LHCN-M2 (cell line): Measurements from ENCODE around the gene DHX38. TPM values are rescaled to one million over a fixed set of nuclear protein-coding genes. Genes with fewer than 3 reads are reported as not detected.

Experiments
- DNase-seq: peaks from one replicate; pipeline ENCODE4 v3.0.0-alpha.2; 2012; ENCODE audit warnings: low read depth
- total RNA-seq: library from RNA; depleted of rRNA; stranded (reverse); fragments of >200 nt; gene quantifications from 2 replicates; pipeline ENCODE4 v1.2.3, GENCODE V29; 2014

The DHX38 gene
- total RNA-seq, 1 experiment from 2014 or later: 46.3 TPM

DNA sequence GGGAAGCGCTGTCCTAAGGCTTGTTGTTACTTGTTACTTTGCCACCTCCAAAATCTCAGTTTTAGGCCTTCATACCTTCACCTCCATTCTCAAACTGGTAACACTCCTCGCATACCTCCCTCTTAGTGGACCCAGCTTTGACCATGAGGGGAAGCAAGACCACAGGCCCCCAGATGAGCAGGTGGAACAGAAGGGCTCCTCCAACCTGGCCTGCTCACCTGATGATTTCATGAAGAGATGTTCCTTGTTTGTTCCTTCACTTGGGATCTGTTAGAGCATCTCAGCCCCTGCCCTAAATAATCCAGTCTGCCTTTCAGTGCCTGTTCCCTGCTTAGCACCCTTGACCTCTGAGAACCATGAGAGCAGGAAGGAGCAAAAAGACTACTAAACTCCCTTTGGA, 28.7 kb downstream of the DHX38 start:
- no peak for DNase-seq

DNA sequence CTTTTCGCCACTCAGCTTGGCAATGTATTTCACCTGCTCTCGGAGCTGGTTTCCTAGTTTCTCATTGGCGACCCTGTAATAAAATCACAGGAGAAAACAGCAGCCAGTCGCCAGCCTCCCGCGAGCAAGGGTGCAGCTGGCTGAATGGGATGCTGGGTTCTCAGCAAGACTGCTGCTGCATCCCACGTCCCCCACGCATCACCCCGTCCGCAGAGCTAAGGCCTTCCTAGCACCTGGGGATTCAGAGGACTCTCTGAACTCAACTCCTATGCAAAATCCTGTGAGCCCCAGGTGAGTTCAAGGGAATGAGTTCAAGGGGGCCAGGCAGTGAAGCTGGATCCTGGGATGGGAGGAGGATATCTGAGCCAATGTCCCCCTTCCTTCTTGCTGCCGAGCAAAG, 29.3 kb downstream of the DHX38 start:
- no peak for DNase-seq

- no peak for DNase-seq
Observed at GRCh38 chr16:72123426-72123825, 29.8 kb downstream of the DHX38 start.

GRCh38 chr16:72124148-72124547, 30.5 kb downstream of the DHX38 start:
- DNase-seq: no peak

DNA sequence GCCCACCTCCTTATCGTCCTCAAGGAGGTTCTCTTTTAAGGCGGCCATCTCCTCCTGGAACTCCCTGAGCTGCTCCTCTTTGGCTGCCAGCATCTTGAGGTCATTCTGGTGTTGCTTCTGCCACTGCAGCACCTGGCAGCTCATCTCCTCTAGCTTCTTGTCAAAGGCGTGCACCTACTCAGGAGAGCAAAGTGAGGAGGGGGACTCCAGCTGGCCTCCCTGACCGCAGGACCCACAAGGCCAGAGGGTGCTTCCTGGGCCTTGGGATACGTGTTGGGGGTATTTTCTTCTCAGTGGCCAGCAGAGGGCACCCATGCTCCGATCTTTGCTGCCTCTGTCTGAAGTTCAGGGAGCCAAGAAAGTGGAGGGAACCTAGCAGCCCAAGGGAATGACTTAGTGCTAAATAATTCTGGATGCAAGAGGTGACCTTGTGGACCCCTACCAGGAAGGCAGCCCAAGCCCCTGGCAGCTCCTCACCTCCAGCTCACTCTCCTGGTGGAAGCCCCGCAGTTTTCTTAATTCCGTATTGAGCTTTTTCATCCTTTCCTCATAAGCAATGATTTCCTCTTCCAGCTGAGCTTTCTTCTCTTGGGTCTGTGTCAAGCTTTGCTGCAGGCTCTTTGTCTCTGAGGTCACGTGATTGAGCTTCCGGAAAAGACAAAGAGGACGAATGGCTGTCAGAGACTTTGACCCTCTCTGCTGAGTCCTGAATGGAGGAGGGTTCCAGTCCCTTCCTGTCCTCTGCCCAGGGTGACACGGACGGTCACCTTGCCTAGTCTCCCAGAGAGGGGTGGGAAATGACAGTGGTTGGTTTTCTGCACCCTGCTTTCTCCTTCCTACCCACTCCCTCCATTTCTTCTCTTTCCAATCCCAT, 31.4 kb downstream of the DHX38 start:
- peak; percentile 67 for DNase-seq

DNA sequence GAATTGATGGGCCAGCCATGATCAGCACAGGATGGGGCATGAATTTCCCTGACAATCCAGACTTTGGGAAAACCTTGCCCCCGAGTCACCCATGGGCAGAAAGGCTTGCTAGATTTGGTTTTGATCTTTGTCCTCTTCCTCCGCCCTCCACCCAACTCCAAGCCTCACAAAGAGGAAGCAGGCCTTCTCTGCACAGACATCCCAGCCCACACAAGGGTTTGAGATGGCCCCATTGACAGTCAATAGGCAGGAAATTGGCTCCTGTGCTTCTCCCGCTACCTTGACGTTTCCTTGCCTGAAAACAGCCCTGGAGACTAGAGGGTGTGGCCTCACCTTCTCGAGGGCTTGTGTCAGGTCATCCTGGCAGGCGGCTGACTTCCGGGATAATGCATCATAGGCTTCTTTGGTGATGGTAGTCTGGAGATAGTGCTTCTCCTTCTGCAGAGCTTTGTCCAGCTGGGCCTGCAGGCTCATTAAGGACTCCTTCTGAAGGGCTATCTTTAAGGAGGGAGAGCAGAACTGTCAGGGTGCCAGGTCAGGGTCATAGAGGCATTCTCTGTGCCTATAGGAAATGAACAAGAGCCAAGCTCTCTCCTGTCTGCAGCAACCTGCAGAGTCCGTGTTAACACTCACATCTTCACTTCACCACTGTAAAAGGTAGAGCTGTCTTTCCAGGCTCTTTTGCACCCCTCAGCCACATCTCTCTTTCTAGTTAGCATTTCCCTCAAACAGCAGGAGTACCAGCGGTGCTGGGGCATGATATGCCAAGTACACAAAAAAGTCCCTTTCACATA, 32.2 kb downstream of the DHX38 start:
- no peak for DNase-seq

DNA sequence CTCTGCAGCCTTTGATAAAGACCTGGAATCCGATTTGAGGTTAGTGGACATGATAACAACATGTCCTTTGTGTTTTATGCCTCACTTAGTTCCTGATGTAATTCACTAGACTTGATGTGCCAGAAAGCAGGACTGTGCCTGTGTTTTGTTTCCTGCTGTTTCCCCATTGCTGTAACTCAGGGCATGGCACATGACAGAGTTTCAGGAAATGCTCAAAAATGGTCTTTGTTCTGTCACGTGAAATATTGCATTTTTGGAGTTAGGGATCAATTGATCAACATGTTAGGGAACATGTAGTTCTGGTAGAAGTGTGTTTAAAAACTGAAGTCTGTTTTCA, 32.8 kb downstream of the DHX38 start:
- no peak for DNase-seq

DNA sequence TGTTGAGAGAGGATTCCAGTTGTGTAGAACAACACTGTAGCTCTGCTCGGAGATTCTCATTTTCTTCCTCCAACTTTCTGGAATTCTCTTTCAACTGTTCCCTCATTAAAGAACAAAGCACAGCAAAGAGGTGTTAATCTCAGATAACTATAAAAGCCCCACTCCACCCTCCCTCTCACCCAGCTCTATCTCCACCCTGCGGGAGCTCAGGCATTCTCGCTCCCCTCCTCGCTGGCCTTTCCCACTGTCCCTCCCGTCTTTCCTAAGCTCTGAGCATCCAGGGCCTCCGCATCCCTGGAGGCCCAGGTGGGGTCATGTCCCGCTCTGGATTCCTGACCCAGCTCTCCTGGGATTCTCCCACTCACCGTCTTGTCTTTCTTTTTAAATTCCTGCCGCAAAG, 35.1 kb downstream of the DHX38 start:
- DNase-seq: no peak

GRCh38 chr16:72129976-72130656, 36.5 kb downstream of the DHX38 start:
- no peak for DNase-seq

DNA sequence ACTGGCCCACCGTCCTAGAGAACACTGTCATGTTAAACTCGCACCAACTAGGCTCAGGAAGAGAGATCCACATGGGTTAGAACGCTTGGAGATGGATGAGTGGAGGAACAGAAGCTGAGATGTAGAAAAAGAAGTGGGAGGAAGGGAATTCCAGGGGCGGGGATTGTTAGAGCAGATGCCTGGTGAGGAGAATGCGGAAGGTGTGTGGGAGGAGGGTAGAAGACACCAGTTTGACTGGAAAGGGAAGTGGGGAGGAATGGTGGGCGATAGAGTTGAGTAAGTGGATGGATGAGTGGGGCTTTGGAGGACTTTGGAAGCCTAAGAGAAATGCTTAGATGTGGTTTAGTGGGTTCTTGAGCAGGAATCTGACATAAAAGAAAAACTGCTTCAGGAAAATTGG, 37.4 kb downstream of the DHX38 start:
- DNase-seq: no peak

- DNase-seq: no peak
Observed at GRCh38 chr16:72132726-72133125, 39.1 kb downstream of the DHX38 start.

DNA sequence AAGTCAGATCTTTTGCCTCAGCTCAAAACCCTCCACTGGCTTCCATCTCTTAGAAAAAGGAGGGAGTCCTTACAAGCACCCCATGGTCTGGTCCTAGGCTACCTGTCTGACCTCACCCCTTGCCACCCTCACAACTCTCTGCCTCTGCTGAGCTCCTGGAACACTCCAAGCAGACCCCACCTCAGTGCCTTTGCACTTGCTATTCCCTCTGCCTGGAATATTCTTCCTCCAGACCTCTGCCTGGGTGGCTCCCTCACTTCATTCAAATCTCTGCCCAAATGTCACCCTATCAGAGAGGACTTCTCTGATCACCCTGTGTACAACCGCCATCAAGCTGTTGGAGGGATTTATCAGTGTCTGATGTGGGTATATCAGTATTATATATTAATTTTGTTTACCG, 40.9 kb downstream of the DHX38 start:
- no peak for DNase-seq

- no peak for DNase-seq
Observed at GRCh38 chr16:72137380-72138063, 43.9 kb downstream of the DHX38 start.

- DNase-seq: no peak
Observed at GRCh38 chr16:72138064-72138572, 44.5 kb downstream of the DHX38 start.

DNA sequence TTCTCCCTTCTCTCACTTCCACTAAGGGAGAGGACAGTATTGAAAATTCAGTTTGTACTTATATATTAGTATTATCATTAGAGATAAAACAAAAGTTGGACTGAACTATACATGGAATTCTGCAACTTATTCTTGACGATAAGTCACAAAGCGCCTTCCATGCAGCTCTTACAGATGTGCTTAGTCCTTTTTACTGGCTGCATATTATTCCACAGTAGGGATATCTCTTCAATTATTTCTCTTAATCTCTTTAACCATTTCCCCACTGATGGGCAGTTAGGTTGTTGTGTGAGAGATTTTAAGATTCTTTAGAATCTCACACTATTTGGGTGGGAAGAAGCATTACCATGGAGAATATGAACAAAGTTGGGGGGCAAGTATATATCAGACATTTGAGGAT, 46.3 kb downstream of the DHX38 start:
- DNase-seq: no peak

- DNase-seq: no peak
Observed at GRCh38 chr16:72142476-72142875, 48.8 kb downstream of the DHX38 start.

DNA sequence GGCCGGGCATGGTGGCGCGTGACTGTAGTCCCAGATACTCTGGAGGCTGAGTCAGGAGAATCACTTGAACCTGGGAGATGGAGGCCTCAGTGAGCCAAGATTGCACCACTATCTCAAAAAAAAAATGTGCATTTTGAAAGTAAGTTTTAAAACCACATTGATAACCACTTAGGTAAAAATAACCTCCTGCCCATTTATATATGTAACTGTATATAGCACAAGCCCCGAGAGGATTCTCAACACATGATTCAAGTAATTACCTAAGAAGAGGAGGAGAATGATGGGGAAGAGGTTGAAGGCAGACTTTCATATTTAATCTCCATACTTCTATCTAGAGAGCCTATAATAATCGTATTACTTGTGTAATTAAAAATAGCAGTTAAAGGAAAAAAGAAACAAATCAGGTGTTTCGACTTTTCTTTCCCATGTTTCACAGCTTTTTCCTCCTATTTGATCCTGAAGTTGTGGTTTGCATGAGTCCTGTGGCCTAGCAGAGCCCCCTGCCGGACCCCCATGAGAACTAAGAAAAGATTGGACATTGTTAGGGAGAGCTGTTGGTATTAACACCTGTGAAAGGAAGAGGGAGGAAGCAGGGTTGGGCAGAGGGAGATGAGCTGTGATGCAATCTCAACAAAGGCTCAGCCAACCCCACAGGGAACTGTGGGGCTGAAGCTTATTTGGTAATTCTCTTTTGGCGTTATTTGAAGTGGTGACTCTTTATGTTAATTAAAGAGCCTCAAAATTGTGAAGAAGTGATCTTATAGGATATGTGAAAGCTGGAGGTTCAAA, 56.2 kb downstream of the DHX38 start:
- no peak for DNase-seq

DNA sequence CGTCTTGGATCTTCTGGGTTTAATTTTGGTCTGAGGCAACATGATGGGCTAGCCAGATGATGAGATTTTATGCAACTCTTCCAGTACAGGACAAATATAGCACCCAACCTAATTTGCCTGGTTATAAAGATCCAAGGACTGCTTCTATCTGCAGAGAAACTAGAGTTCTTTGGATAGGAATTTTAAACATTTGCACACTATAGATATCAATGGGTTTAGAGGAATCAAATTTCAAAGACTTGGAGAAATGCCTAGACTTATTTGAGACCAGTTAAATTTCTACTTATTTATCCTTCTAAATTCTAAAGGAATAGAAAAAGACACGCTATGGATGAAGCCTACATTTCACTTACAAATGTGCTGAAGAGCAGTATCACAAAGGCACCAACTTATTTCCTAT, 65.7 kb downstream of the DHX38 start:
- DNase-seq: no peak

GRCh38 chr16:72159801-72160200, 66.2 kb downstream of the DHX38 start:
- DNase-seq: no peak

GRCh38 chr16:72162105-72162692, 68.6 kb downstream of the DHX38 start:
- no peak for DNase-seq
